22Rv1 (cell line): Measurements from ENCODE around the gene NXT1.

Experiments used
- ZFX ChIP-seq: fragments of 450-650 bp; IDR thresholded peaks from 2 replicates; pipeline ENCODE4 v1.6.1; 2017; ENCODE audit warnings: antibody characterized with exemption, borderline replicate concordance
- TF ChIP-seq, protein P1 (sequence below): fragments of 450-650 bp; IDR thresholded peaks from 2 replicates; pipeline ENCODE4 v1.5.1; 2017; ENCODE audit warnings: mild to moderate bottlenecking

GRCh38 chr20:23311947-23312506 is 38.6 kb upstream of the NXT1 start:
- TF ChIP-seq, protein P1, sequence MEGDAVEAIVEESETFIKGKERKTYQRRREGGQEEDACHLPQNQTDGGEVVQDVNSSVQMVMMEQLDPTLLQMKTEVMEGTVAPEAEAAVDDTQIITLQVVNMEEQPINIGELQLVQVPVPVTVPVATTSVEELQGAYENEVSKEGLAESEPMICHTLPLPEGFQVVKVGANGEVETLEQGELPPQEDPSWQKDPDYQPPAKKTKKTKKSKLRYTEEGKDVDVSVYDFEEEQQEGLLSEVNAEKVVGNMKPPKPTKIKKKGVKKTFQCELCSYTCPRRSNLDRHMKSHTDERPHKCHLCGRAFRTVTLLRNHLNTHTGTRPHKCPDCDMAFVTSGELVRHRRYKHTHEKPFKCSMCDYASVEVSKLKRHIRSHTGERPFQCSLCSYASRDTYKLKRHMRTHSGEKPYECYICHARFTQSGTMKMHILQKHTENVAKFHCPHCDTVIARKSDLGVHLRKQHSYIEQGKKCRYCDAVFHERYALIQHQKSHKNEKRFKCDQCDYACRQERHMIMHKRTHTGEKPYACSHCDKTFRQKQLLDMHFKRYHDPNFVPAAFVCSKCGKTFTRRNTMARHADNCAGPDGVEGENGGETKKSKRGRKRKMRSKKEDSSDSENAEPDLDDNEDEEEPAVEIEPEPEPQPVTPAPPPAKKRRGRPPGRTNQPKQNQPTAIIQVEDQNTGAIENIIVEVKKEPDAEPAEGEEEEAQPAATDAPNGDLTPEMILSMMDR: no peak
- no peak for TF ChIP-seq ZFX
